Liver (tissue), 9 donors: ENCODE measurements around the gene GALNT6. TPM values are rescaled to one million over a fixed set of nuclear protein-coding genes. Genes with fewer than 3 reads are reported as not detected.

ENCODE experiments used
- DNase-seq: peaks from one replicate; pipeline ENCODE4 v3.0.0-alpha.2; 2017; ENCODE audit warnings: low spot score
- H3K27ac ChIP-seq, 2 donors: one replicate each; pipeline ENCODE4 v1.7.0; 2013; ENCODE audit warnings: inconsistent platforms in 2 of 2, low read length in 2 of 2, control low read depth in 1 of 2, low read depth in 1 of 2, mild to moderate bottlenecking in 1 of 2
- H3K27me3 ChIP-seq, 4 donors: one replicate each; pipeline versions ENCODE4 v1.6.1 to v1.7.0; 2013; ENCODE audit warnings: low read length in 3 of 4, inconsistent platforms in 1 of 4, mild to moderate bottlenecking in 1 of 4, moderate library complexity in 1 of 4; ENCODE audit not compliant: control insufficient read depth in 4 of 4, insufficient read depth in 4 of 4
- H3K36me3 ChIP-seq, 4 donors: one replicate each; pipeline versions ENCODE4 v1.6.1 to v1.7.0; 2013; ENCODE audit warnings: low read length in 3 of 4, mild to moderate bottlenecking in 3 of 4, low read depth in 1 of 4, moderate library complexity in 1 of 4; ENCODE audit not compliant: control insufficient read depth in 4 of 4, insufficient read depth in 3 of 4
- H3K4me1 ChIP-seq, 4 donors: one replicate each; pipeline versions ENCODE4 v1.6.1 to v1.7.0; 2013; ENCODE audit warnings: low read length in 3 of 4, mild to moderate bottlenecking in 3 of 4, moderate library complexity in 1 of 4; ENCODE audit not compliant: control insufficient read depth in 4 of 4, insufficient read depth in 4 of 4
- H3K4me3 ChIP-seq, 3 donors: one replicate each; pipeline versions ENCODE4 v1.6.1 to v1.7.0; 2013; ENCODE audit warnings: low read length in 3 of 3, control low read depth in 1 of 3, low read depth in 1 of 3, mild to moderate bottlenecking in 1 of 3
- H3K9ac ChIP-seq, 2 donors: one replicate each; pipeline ENCODE4 v1.7.0; 2013; ENCODE audit warnings: low read length in 2 of 2, mild to moderate bottlenecking in 2 of 2, moderate library complexity in 2 of 2, control low read depth in 1 of 2, low read depth in 1 of 2
- H3K9me3 ChIP-seq, 4 donors: one replicate each; pipeline versions ENCODE4 v1.6.1 to v1.7.0; 2013; ENCODE audit warnings: low read length in 3 of 4; ENCODE audit not compliant: control insufficient read depth in 4 of 4
- EGR1 ChIP-seq, 2 donors: IDR thresholded peaks; 2 replicates each; pipeline ENCODE4 v1.6.1; 2016 to 2018; ENCODE audit warnings: antibody characterized with exemption in 2 of 2, low read depth in 2 of 2
- FOXA1 ChIP-seq: IDR thresholded peaks from 2 replicates; pipeline ENCODE4 v1.6.1; 2016; ENCODE audit warnings: antibody characterized with exemption
- FOXA2 ChIP-seq: IDR thresholded peaks from 2 replicates; pipeline ENCODE4 v1.6.1; 2016; ENCODE audit warnings: antibody characterized with exemption
- GABPA ChIP-seq, 2 donors: IDR thresholded peaks in 1 of 2; conservative IDR thresholded peaks in 1 of 2; 2 replicates each; pipeline ENCODE4 v1.6.1; 2016; ENCODE audit warnings: antibody characterized with exemption in 2 of 2, mild to moderate bottlenecking in 1 of 2, moderate library complexity in 1 of 2
- HNF4A ChIP-seq, 2 donors: conservative IDR thresholded peaks; 2 replicates each; pipeline ENCODE4 v1.6.1; 2016; ENCODE audit warnings: antibody characterized with exemption in 2 of 2, mild to moderate bottlenecking in 2 of 2
- HNF4G ChIP-seq: IDR thresholded peaks from 2 replicates; pipeline ENCODE4 v1.6.1; 2016; ENCODE audit warnings: antibody characterized with exemption
- JUND ChIP-seq, 2 donors: IDR thresholded peaks; 2 replicates each; pipeline ENCODE4 v1.6.1; 2016; ENCODE audit warnings: antibody characterized with exemption in 2 of 2
- NR2F2 ChIP-seq: IDR thresholded peaks from 2 replicates; pipeline ENCODE4 v1.6.1; 2016; ENCODE audit warnings: antibody characterized with exemption
- RAD21 ChIP-seq, 2 donors: IDR thresholded peaks; 2 replicates each; pipeline ENCODE4 v1.6.1; 2016; ENCODE audit warnings: antibody characterized with exemption in 2 of 2, mild to moderate bottlenecking in 2 of 2
- RXRA ChIP-seq, 2 donors: IDR thresholded peaks; 2 replicates each; pipeline ENCODE4 v1.6.1; 2017 to 2018; ENCODE audit warnings: antibody characterized with exemption in 2 of 2, mild to moderate bottlenecking in 1 of 2
- SP1 ChIP-seq: IDR thresholded peaks from 2 replicates; pipeline ENCODE4 v1.6.1; 2018; ENCODE audit warnings: antibody characterized with exemption, mild to moderate bottlenecking
- TAF1 ChIP-seq: conservative IDR thresholded peaks from 2 replicates; pipeline ENCODE4 v1.6.1; 2016; ENCODE audit warnings: antibody characterized with exemption, mild to moderate bottlenecking
- YY1 ChIP-seq: IDR thresholded peaks from 2 replicates; pipeline ENCODE4 v1.6.1; 2016; ENCODE audit warnings: antibody characterized with exemption, mild to moderate bottlenecking
- WGBS: extraction: QIAGEN DNeasy Blood & Tissue Kit; methylation state at CpG from one replicate; pipeline ENCODE4 v1.1.7; 2013; 5-methylcytosine and 5-hydroxymethylcytosine counted together
- polyA plus RNA-seq, 2 donors: library from polyadenylated mRNA; stranded (reverse) in 1 of 2; unstranded in 1 of 2; fragments of 200-250 nt in 1 of 2; fragments of >200 nt in 1 of 2; fragmentation: Nextera tagmentation in 1 of 2; extraction: Ambion mirVana in 1 of 2; gene quantifications; one replicate each; pipeline versions ENCODE4 v1.2.1 to v1.2.3, GENCODE V29; 2013 to 2015
- total RNA-seq, 2 donors: library from RNA; depleted of rRNA; stranded (reverse); fragments of >200 nt; gene quantifications; one replicate each; pipeline ENCODE4 v1.2.3, GENCODE V29; 2014
- TF ChIP-seq, protein P1 (sequence below): IDR thresholded peaks from 2 replicates; pipeline ENCODE4 v1.6.1; 2016; ENCODE audit warnings: antibody characterized with exemption
- TF ChIP-seq, protein P2 (sequence below): IDR thresholded peaks from 2 replicates; pipeline ENCODE4 v1.6.1; 2016; ENCODE audit warnings: antibody characterized with exemption
- TF ChIP-seq, protein P3 (sequence below): IDR thresholded peaks from 2 replicates; pipeline ENCODE4 v1.6.1; 2016; ENCODE audit warnings: antibody characterized with exemption
- TF ChIP-seq, protein P4 (sequence below): IDR thresholded peaks from 2 replicates; pipeline ENCODE4 v1.6.1; 2016; ENCODE audit warnings: antibody characterized with exemption, mild to moderate bottlenecking
- donor health status: healthy.
- donor health status: healthy.
- donor health status: healthy.
- donor health status: healthy.
- donor health status: healthy.

Gene GALNT6
- total and polyA plus RNA-seq, 4 donors: 0.40 to 24.1 (median 1.2) TPM

DNA sequence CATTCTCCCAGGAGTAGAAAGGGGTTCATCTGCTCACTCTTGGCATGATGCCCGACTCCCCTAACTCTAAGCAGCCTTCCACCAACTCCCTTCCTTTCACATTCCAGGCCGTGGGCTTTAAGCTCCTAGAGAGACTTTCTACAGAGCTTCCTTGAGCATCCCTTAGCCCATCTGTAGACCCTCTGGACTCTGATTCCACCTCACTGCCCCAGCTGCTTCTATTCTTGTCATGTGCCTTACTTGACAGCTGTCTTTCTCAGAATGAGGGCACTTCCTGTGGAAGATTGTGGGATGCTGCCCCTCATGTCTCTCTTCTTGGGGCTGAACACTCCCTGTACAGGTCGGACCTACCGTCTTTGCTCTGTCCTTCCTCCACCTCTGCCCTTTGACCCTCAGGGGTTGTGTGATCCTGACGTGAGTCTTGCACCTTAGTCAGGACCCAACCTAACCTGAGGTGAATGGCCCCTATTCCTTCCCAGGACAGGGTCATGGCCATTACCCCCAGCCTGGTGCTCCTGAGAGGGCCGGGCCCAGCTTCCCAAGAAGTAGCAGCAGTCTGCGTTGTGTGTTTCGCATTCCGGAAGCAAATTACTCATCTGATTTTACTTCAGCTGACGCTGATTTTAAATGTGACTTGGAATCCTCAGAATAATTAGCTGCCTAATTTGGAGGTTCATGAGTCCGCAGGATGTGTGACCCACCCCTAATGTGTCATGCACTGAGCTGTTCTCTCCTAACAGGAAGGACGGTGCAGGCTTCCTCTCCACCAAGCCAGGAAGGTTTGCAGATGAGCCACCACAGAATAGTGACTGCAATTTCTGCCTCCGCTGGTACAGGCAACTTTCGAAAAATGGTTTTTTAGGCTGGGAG lies 2.7 kb upstream of the GALNT6 start:
- Histone ChIP-seq H3K4me3 (no peak overlapping the region), H3K9ac (no peak overlapping the region), H3K9me3 (no peaks in the 10 kb centered on the region), H3K4me1 (peaks cover 2 to 12% (median 7%) of the 10 kb centered on the region in 4 donors), H3K27ac (peak overlapping the region; percentile 15 to 46), H3K27me3 (no peaks in the 10 kb centered on the region), H3K36me3 (no peaks in the 10 kb centered on the region)
- no peak for TF ChIP-seq FOXA2
- TF ChIP-seq, protein P1, sequence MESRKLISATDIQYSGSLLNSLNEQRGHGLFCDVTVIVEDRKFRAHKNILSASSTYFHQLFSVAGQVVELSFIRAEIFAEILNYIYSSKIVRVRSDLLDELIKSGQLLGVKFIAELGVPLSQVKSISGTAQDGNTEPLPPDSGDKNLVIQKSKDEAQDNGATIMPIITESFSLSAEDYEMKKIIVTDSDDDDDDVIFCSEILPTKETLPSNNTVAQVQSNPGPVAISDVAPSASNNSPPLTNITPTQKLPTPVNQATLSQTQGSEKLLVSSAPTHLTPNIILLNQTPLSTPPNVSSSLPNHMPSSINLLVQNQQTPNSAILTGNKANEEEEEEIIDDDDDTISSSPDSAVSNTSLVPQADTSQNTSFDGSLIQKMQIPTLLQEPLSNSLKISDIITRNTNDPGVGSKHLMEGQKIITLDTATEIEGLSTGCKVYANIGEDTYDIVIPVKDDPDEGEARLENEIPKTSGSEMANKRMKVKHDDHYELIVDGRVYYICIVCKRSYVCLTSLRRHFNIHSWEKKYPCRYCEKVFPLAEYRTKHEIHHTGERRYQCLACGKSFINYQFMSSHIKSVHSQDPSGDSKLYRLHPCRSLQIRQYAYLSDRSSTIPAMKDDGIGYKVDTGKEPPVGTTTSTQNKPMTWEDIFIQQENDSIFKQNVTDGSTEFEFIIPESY: no peak
- no peak for TF ChIP-seq EGR1 (IDR thresholded peaks at IDR 0.05; ENCODE audit: low read depth in 2 of 2)
- TF ChIP-seq HNF4A (conservative IDR thresholded peaks at IDR 0.05): no peak
- no peak for TF ChIP-seq JUND (IDR thresholded peaks at IDR 0.05)
- no peak for TF ChIP-seq HNF4G
- no peak for TF ChIP-seq NR2F2
- no peak for TF ChIP-seq YY1
- TF ChIP-seq, protein P2, sequence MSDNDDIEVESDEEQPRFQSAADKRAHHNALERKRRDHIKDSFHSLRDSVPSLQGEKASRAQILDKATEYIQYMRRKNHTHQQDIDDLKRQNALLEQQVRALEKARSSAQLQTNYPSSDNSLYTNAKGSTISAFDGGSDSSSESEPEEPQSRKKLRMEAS: no peak
- no peak for TF ChIP-seq RXRA (IDR thresholded peaks at IDR 0.05)
- TF ChIP-seq GABPA (IDR thresholded peaks at IDR 0.05 in 1 of 2, conservative IDR thresholded peaks at IDR 0.05 in 1 of 2): no peak
- DNase-seq: no peak
- WGBS: 75% methylated on average over 14 of the region's 14 CpGs

DNA sequence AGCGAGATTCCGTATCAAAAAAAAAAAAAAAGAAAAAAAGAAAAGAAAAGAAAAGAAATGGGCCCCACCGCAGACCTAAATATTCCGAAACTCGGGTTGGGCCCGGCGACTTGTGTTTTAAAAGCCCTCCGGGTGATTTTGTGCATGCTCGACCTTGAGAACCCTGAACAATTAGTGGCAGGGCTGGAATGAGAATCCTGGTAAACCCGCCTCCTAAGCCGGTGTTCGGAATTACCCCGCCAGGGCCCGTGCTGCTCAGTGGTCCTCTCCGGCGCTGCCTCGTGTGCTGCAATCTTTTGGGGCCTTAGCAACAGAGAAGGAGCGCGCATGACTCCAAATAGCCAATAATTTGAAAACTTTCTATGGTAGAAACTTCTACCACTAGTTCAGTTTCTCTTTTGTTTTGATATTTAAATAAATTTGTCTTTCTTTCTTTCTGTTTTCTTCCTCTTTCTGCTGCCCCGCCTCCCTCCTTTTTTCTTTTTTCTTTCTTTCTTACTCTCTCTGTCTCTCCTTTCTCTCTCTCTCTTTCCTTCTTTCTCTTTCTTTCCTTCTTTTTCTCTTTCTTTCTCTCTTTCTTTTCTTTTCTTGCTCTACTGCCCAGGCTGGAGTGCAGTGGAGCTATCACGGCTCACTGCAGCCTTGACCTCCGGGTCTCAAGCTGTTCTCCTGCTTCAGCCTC lies 1.5 kb upstream of the GALNT6 start:
- WGBS: 52% methylated on average over 22 of the region's 22 CpGs
- no peaks in the 10 kb centered on the region for H3K27me3 ChIP-seq
- H3K9ac ChIP-seq: no peak overlapping the region
- no peak overlapping the region for H3K4me3 ChIP-seq
- peaks cover 2 to 12% (median 7%) of the 10 kb centered on the region in 4 donors for H3K4me1 ChIP-seq
- TF ChIP-seq RXRA (IDR thresholded peaks at IDR 0.05) (no peak), EGR1 (IDR thresholded peaks at IDR 0.05; ENCODE audit: low read depth in 2 of 2) (no peak), FOXA2 (no peak), NR2F2 (no peak), RAD21 (IDR thresholded peaks at IDR 0.05) (no peak), TAF1 (no peak), HNF4G (no peak), GABPA (IDR thresholded peaks at IDR 0.05 in 1 of 2, conservative IDR thresholded peaks at IDR 0.05 in 1 of 2) (no peak), SP1 (no peak), JUND (IDR thresholded peaks at IDR 0.05) (no peak), HNF4A (conservative IDR thresholded peaks at IDR 0.05) (no peak), YY1 (no peak), FOXA1 (no peak)
- TF ChIP-seq, protein P3, sequence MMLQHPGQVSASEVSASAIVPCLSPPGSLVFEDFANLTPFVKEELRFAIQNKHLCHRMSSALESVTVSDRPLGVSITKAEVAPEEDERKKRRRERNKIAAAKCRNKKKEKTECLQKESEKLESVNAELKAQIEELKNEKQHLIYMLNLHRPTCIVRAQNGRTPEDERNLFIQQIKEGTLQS: no peak
- TF ChIP-seq, protein P4, sequence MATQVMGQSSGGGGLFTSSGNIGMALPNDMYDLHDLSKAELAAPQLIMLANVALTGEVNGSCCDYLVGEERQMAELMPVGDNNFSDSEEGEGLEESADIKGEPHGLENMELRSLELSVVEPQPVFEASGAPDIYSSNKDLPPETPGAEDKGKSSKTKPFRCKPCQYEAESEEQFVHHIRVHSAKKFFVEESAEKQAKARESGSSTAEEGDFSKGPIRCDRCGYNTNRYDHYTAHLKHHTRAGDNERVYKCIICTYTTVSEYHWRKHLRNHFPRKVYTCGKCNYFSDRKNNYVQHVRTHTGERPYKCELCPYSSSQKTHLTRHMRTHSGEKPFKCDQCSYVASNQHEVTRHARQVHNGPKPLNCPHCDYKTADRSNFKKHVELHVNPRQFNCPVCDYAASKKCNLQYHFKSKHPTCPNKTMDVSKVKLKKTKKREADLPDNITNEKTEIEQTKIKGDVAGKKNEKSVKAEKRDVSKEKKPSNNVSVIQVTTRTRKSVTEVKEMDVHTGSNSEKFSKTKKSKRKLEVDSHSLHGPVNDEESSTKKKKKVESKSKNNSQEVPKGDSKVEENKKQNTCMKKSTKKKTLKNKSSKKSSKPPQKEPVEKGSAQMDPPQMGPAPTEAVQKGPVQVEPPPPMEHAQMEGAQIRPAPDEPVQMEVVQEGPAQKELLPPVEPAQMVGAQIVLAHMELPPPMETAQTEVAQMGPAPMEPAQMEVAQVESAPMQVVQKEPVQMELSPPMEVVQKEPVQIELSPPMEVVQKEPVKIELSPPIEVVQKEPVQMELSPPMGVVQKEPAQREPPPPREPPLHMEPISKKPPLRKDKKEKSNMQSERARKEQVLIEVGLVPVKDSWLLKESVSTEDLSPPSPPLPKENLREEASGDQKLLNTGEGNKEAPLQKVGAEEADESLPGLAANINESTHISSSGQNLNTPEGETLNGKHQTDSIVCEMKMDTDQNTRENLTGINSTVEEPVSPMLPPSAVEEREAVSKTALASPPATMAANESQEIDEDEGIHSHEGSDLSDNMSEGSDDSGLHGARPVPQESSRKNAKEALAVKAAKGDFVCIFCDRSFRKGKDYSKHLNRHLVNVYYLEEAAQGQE: no peak
- TF ChIP-seq, protein P2: no peak
- TF ChIP-seq, protein P1: no peak
- H3K36me3 ChIP-seq: no peaks in the 10 kb centered on the region
- no peak overlapping the region for H3K27ac ChIP-seq
- no peak for DNase-seq
- H3K9me3 ChIP-seq: no peaks in the 10 kb centered on the region
